GM11168 (cell line): Measurements from ENCODE around the gene CMSS1.

Experiments used
- in situ Hi-C: fragments of 300-500 bp; cut with MboI; formaldehyde crosslinking; loops from one replicate; pipeline ENCODE4 v1.12.0; 2022; ENCODE audit warnings: low sequenced_read_pairs; ENCODE audit not compliant: unreplicated experiment

The CMSS1 gene

DNA sequence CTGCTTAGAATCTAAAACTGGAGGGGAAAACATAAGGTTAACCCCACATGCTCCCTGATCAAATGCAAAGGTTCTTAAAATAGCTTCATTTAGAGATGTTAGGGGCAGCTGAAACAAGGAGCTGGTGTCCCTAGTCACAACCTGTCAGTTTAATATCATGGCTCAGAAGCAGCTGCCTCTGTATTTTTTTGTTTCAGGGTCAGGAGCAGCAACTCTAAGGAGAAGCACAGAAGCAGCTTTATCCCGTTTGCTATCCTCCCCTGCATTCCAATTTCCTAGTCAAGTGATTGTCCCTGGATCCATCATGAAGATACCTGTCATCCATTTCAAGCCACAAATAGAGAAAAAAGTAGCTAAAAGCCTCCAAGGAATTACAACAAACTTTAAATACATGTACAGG lies 292.5 kb downstream of the CMSS1 start:
- in situ Hi-C loops = no loop called here

DNA sequence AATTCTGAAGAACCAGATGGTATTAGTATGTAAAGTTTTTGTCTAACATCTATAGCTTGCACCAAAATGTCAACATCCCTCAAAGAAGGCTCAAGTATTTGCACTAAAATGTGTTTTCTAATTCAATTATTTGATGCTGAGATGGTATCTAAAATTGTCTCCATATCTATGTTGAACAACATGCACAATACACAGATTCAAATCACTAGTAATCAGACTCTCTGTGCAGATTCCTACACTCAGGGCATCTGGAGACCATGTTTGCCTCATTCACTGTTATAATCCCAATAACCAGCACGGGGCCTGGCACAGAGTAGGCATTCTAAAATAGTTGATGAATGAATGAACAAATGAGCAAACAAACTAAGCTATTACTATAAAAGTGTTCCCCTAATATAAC lies 294.1 kb downstream of the CMSS1 start:
- in situ Hi-C loops = no loop called here

DNA sequence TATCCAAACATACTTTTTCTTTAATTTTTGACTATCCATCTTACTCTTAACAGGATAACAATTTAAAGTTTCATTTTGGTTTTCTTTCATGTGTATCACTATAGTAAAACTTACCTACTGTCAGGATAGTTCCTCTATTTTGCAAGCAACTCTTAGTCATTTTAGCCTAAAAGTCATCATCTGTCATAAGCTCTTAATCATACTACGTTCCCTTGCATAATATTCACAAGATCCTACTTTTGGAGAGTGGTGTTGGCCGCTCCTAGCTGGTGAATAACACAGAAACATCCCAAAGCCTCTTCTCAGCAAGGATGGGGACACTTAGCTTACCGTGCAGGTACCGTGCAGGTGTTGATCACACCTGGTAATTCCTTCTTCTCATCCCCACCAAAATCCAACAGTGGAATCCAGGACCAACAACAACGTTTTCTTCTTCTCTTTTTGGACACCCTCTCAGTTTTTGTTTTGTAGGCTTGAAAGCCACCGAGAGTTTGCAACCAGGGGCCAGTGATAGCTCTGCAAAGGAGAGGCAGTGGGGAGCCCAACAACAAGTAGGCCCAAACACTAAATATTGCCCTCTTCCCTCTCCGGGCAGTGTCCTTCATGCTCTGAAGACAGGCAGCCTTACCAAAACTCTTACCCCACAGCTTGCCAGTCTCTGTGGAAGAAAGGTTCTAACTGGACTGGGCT lies 296.2 kb downstream of the CMSS1 start:
- in situ Hi-C loops = no loop called here

DNA sequence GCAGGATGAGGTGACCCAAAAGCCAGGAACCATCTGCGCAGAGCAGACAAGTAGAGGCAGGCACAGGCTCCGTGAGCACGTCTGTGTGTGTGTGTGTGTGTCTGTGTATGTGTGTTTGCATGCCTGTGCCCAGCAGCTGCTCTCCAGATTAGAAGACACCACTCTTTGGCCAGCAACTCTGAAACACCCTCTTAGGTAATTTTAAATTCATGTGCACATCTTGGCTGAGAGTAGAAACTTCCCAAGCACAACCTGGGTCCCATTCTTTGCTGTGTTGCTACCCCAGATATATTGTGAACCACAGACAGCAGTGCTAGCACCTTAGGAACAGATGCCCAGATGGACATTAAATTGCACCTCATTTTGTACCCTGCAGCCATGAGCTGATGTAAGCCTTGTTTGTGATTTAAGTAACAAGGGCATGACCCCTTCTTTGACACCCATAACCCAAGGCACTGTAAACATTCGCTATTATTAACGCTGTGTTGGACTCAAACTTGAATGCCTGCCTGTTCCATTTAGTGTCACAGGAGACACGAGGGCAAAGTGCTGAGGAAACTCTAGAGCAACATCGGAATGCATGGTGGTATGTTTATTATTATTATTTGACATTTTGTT lies 296.9 kb downstream of the CMSS1 start, which contains the start of gene FILIP1L:
Gene FILIP1L (minus strand): TSS at position 89 of the 618 bp plus-strand sequence.
- in situ Hi-C loops = no loop called here

DNA sequence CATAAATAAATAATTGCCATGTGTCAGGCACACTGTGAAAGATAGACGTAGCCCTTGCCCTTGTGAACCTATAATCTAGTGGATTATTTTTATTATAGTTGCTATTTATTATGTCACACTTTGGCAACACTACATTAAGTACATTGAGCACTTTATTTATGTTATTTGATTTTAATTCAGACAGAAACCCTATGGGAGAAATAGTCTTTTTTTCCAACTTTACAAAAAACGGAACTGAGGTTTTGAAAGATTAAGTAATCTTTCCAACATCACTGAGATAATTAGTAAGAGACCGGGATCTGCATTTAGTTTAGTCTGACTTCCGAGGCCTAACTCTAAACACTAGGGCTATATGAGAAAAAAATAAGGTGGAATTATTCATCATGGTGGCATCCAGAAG lies 299.4 kb downstream of the CMSS1 start:
- in situ Hi-C loops = no loop called here

DNA sequence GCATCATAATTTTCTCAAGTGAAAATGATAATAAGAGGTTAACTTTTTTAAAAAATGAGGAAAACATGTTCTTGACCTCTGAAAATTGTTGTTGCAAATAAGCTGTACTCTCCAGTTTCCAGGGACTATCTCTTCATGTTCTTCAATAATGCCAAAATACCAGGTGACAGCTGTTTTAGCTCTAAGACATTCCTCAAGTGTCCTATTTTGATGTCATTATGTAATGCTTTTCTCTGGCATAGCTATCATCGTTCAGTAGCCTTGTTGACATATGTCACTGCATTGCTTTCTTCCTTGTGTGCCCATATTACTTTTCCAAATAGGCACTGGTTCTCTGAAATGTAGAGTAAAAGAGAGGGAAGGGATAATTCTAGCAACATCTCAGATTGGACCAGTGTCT lies 302.4 kb downstream of the CMSS1 start:
- in situ Hi-C loops = no loop called here

DNA sequence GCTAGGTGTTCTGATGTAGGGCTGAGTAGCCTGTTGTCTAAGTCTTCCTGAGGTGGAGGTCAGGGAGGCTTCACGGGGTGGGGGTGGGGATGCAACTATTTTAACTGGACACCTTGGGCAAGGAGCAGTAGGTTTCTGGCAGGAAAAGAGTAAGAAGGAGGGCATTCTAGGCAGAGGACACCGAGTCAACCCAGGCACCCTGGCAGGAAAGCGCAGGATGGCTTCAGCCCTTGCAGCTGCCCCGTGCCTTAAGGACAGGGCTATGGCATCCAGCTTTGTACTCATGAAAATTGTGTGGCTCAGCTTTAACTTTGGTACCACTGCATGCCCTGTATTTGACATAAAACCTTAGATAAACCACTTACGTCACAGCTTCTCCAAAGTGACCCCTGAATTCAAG lies 303.0 kb downstream of the CMSS1 start:
- in situ Hi-C loops = no loop called here

DNA sequence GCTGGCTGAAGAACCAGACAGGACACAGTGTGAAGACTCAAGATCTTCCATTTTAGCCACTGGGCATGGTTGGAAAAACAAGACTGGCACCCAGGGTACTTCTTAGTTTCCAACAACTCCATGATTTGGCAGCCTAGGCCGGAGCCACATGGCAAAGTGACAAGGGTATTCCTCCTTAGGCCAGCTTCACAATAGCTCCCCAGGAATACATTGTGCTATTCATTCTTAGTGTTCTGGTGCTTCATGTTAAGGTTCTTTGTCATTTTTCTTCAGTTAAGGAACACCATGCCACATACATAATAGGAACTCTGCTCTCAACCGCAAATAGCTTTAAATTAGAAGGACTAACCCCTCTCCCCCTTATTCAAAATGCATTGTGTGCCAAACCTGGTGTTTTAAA lies 304.7 kb downstream of the CMSS1 start:
- in situ Hi-C loops = no loop called here

DNA sequence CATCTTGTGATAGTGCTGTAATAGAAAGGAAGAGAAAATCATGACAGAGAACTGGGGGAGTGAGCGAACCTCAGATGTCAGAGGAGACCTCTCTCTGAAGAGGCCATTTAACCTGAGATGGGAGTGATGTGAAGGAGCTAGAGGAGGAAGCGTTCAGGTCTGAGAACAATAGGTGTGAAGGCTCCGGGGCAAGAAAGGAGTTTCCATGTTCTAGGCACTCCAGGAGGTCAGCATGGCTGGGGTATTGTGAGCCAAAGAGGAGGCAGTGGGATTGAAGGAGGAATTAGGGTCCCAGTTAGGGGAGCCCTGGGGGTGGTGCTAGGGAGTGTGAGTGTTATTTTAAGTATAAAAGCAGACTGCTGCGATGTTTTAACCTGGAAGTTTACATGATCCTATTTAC lies 305.4 kb downstream of the CMSS1 start:
- in situ Hi-C loops = no loop called here

DNA sequence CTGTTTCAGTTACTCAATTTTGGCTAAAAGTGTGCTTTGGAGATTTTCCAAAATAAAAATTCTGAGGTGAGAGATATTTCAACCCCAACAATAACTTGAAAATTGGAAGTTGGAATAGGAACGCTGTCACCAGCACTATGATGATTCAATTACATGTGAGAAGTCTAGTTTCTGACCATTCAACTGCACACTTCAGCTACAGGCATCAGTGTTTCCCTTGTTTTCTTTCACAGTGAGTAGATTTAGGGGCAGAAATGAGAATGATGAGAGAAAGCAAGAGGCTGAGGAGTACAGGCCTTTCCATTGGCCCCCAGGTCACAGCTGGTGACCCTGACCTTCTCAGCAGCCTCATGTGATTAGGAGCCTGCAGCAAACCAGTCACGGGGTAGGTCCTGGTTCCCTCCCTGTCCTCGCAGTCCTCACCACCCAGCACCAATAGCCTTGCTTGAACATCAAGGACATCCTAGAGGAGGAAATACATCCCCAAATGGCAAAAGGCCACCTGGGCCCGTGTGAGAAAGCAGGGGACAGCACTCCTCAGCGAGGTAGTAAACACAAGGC lies 306.6 kb downstream of the CMSS1 start:
- in situ Hi-C loops = no loop called here

DNA sequence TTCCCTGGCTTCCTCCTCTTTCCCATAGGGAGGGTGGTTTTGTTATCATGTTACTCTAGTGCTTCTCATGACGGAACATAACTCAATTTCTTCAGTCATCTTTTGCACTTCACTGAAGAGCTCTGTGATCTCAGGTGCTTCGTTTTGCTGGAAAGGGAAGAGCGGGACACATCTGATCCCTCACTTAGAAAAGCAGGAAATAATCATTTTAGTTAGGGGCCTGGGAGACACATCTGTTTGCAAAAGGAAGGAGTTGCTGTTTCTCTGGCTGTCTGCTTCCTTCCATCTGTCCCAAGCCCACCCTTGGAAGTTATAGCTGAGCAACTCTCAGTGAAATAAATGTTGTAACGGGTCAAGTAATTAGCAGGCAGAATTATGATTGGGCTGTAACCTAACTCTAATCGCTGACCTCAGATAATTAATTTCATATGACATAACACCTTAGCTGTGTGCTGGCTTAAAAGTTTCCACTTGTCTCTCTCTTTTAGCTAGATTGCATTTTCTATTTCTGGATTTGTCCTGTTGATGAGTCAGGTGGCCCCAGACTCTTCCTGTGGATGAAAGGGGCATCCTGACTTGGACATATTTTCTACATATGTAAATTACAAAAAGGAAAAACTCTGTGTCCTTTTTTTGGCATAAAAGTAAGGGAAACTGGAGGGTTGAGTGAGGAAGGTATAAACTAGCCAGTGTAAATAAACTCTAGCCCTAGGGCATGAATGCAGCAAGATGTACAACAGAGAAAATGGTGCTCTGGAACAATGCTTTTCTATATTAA lies 307.7 kb downstream of the CMSS1 start:
- in situ Hi-C loops = no loop called here

DNA sequence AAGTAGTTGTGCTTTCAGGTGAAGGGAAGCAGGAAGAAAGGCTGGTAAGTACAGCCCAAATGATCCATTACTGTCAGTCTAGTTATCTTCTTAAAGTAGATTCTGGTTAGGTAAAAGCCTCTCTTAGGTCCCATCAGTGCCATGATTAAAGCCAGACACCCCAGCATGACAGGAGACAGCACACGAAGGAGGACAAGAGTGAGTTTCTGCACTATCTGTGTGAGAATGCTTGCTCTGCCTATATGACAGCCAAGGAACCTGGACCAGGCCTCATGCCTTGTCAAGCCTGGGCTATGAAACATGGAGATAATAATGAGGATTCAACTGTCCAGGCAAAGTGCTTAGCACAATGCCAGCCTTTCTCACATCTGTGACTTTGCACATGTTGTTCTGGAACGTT lies 310.1 kb downstream of the CMSS1 start:
- in situ Hi-C loops = no loop called here

DNA sequence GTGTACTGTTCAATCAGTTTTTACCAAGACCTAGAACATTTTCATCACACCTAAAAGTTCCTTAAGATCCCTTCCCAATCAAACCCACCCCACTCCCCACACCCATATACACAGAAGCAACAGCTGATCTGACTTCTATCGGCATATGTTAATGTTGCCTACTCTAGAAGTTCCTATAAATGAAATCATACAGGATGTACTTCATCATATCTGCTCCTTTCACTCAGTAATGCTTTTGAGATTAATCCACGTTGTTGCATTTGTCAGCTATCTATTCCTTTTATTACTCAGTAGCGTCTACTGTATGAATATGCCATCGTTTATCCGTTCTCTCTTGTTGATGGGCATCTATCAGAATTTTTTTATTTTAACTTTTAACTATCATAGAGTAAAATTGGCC lies 310.9 kb downstream of the CMSS1 start:
- in situ Hi-C loops = no loop called here

DNA sequence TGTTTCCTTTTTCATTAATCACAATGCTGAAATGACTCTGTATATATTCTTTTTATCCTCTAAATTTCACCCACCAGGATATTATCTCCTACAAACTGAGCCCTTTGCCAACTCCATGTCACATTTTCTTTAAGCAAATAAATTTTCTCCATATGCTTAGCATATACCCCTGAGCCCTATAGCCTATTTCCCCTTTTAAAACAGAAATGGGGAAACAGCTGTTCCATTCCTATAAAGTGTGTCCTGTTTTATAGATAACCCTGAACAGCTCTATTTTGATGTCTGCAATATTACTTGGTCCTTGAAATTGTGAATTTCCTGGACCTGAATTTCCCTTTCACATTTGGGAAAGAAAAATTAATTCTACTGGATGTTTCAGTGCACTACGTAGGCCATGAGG lies 312.3 kb downstream of the CMSS1 start:
- in situ Hi-C loops = no loop called here

DNA sequence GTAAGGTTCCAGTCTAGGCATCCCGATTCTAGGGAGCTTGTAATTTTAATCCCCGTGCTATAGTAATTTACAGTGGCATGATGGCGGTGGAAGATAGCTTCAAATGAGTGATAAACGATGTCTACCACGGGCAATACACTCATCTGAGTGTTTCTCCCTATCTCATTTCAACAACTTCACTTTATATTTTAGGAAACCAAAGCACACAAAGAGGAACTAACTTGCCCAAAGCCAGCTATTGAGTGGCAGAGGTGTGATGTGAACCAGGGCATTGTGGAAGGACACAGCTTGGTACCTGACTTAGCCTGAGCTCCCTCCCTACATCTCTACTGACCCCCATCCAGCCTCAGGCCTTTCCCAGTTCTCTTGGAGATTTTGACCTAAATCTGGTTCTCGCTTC lies 313.6 kb downstream of the CMSS1 start:
- in situ Hi-C loops = no loop called here

DNA sequence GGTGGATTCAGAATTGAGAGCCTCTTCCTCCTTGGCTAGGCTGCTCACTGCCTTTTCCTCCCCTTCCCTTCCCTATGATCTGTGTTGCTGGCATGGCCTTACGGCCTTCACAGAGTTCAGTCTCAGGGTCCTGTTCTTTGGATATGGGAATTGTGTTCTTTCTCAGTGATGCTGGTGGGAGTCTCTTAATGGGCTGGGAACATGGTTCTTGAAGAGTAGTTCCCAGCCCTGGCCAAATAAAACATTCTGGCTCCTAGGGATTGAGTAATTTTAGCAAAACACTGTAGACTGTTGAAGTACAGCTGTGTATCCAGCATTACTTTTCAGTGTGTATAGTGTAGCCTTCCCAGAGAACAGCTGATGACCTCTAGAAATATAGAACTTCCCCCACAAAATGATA lies 319.3 kb downstream of the CMSS1 start:
- in situ Hi-C loops = no loop called here

DNA sequence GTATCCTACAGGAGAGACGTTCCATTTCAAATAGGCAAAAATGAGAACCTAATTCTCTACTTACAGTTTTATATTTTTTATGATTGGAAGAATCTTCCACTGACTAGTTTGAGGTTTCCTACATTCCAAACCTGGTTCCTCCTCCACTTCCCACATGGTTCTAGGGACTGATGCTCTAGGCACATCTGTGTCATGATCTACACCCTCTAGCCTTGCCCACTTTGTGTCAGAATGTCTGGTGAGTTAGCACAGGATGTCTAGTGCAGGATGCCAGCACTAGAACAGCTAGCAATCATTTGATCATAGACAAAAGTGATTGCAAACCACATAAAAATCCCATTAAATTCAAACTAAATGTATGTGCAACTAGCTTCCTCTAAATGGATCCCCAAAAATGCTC lies 323.3 kb downstream of the CMSS1 start:
- in situ Hi-C loops = no loop called here

DNA sequence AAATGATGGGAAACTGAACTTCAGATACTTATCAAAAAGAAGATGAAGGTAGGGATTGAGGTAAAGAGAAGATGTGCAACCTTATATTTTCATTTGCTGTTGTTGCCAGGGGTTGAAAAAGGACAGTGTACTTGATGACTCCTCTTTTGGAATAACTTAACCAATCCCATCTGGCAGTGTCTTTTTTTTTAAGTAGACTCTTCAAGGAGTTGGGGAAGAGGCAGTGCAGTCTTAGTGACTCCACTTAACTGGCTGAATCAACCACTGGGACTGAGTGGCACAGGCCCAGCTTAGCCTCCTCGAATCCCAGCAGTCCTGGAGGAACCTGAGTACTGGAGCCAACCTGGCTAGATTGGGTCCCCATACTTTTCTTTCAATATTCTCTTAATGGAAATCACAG lies 323.9 kb downstream of the CMSS1 start:
- in situ Hi-C loops = no loop called here

DNA sequence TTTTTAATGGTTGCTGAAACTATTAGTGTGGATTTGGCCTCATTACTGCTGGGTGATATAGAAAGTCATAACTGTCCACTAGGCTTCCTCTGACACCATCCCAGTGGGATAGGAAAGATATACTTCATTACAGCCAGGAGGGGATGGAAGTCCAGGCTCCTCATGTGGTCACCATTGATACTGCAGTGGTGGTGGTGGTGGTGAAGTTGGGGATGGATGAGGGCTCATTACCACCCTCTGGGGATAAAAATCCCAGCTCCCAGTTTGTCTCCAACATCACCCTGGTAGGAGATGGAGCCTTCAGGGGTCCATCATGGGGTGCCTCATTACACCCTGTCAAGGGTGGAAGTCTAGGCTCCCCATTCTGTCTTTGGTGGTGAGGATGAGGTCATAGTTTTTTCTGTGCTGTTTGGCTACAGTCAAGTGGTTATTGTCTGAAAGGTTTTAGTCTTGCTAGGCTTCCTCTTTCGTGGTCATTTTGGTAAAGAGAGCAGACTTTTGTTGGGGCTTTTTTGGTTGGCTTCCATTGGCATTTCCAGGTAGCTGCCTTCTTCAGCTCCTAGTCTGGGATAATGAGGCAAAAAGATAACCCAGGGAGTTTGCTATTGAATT lies 326.7 kb downstream of the CMSS1 start:
- in situ Hi-C loops = no loop called here

DNA sequence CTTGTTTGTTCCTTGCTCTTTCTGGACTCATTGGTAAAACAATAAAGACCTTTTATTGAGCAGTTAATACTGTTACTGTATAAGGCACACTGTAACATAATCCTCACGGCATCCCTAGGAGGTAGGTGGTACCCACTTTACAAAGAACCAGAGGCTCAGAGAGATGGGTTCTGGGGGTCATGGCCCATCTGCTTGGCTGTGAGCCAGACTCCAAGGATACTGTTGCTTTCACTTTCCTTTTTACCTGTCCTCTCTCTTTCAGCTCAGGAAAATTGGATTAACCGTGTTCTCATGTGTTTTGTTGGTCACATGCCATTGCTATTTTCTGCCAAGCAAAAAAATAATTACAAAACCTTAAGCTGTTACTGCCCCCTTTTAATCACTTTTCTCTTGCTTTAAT lies 331.5 kb downstream of the CMSS1 start:
- in situ Hi-C loops = no loop called here
